Bone marrow (tissue), 2 donors: ENCODE results near the gene BRME1.
"Not testable (repeated sequence)": the region's sequence is repeated elsewhere in the genome, so short reads cannot be mapped to it uniquely, and the experiment has no call there.

Experiments used
- DNase-seq, 2 donors: peaks; one replicate each; lab custom pipeline; 2025; lab: John Stamatoyannopoulos, UW

BRME1 gene

GRCh38 chr19:13865571-13866462, 40.1 kb downstream of the BRME1 start:
- no peak for DNase-seq

GRCh38 chr19:13864667-13865570, 41.0 kb downstream of the BRME1 start:
- no peak for DNase-seq

GRCh38 chr19:13864046-13864666, 41.8 kb downstream of the BRME1 start:
- no peak for DNase-seq

GRCh38 chr19:13861714-13862531, 44.0 kb downstream of the BRME1 start:
- DNase-seq = peak; percentile 88 to 89

- DNase-seq = peak; percentile 67 to 86
Measured at GRCh38 chr19:13861392-13861713, 44.6 kb downstream of the BRME1 start.

GRCh38 chr19:13860679-13861391, 45.1 kb downstream of the BRME1 start:
- no peak for DNase-seq

- DNase-seq = peak in 1 of 2 donors; percentile 26
Measured at GRCh38 chr19:13859361-13859880, 46.5 kb downstream of the BRME1 start.

- DNase-seq = no peak
Measured at GRCh38 chr19:13856497-13856896, 49.4 kb downstream of the BRME1 start.

GRCh38 chr19:13852171-13852707, 53.7 kb downstream of the BRME1 start:
- not testable (repeated sequence) for DNase-seq

- DNase-seq = not testable (repeated sequence)
Measured at GRCh38 chr19:13851734-13852114, 54.2 kb downstream of the BRME1 start.

- peak; percentile 70 to 88 for DNase-seq
Measured at GRCh38 chr19:13850910-13851733, 54.8 kb downstream of the BRME1 start.

GRCh38 chr19:13849991-13850909, 55.7 kb downstream of the BRME1 start:
- peak in 1 of 2 donors; percentile 66 for DNase-seq

- no peak for DNase-seq
Measured at GRCh38 chr19:13848798-13849676, 56.9 kb downstream of the BRME1 start.

GRCh38 chr19:13848340-13848677, 57.6 kb downstream of the BRME1 start:
- no peak for DNase-seq

GRCh38 chr19:13847407-13848339, 58.2 kb downstream of the BRME1 start:
- DNase-seq = peak; percentile 87 to 96
